KMS-11 (cell line): ENCODE results near the gene KRT74.

Source experiments
- H2AFZ ChIP-seq: fragments of 200-600 bp; sonication (generic); 2 replicates; pipeline ENCODE4 v1.6.1; 2016; ENCODE audit warnings: antibody characterized with exemption, mixed run types, low read depth
- H3K27ac ChIP-seq: fragments of 200-600 bp; sonication (generic); 2 replicates; pipeline ENCODE4 v1.6.1; 2016; ENCODE audit warnings: mild to moderate bottlenecking, mixed run types
- H3K27me3 ChIP-seq: fragments of 200-600 bp; sonication (generic); 2 replicates; pipeline ENCODE4 v1.6.1; 2017; ENCODE audit warnings: mild to moderate bottlenecking, low read depth, mixed run types, moderate library complexity; ENCODE audit not compliant: insufficient read depth
- H3K36me3 ChIP-seq: fragments of 200-600 bp; sonication (generic); 2 replicates; pipeline ENCODE4 v1.6.1; 2017; ENCODE audit warnings: mild to moderate bottlenecking, mixed run types; ENCODE audit not compliant: insufficient read depth
- H3K4me1 ChIP-seq: fragments of 200-600 bp; sonication (generic); 2 replicates; pipeline ENCODE4 v1.6.1; 2016; ENCODE audit warnings: mild to moderate bottlenecking, low read depth, mixed run types; ENCODE audit not compliant: poor library complexity, severe bottlenecking
- H3K4me2 ChIP-seq: fragments of 200-600 bp; sonication (generic); 2 replicates; pipeline ENCODE4 v1.7.0; 2016; ENCODE audit warnings: mild to moderate bottlenecking, mixed run types
- H3K4me3 ChIP-seq: fragments of 200-600 bp; sonication (generic); IDR thresholded peaks from 2 replicates; pipeline ENCODE4 v1.6.1; 2017; ENCODE audit warnings: low read depth, low read length, mixed read lengths; ENCODE audit not compliant: insufficient read depth
- H3K79me2 ChIP-seq: fragments of 200-600 bp; sonication (generic); 2 replicates; pipeline ENCODE4 v1.6.1; 2016; ENCODE audit warnings: low read depth, mixed run types; ENCODE audit not compliant: insufficient read depth
- H3K9ac ChIP-seq: fragments of 200-600 bp; sonication (generic); 2 replicates; pipeline ENCODE4 v1.6.1; 2016; ENCODE audit warnings: mild to moderate bottlenecking, mixed run types
- H4K20me1 ChIP-seq: fragments of 200-600 bp; sonication (generic); 2 replicates; pipeline ENCODE4 v1.6.1; 2016; ENCODE audit warnings: mild to moderate bottlenecking, mixed run types; ENCODE audit not compliant: insufficient read depth
- TF ChIP-seq, protein P1 (sequence below): fragments of 200-600 bp; sonication (generic); conservative IDR thresholded peaks from 2 replicates; pipeline ENCODE4 v1.6.1; 2017; ENCODE audit warnings: low read depth, mild to moderate bottlenecking, antibody characterized with exemption, low read length, moderate library complexity, mixed read lengths

The KRT74 gene

DNA sequence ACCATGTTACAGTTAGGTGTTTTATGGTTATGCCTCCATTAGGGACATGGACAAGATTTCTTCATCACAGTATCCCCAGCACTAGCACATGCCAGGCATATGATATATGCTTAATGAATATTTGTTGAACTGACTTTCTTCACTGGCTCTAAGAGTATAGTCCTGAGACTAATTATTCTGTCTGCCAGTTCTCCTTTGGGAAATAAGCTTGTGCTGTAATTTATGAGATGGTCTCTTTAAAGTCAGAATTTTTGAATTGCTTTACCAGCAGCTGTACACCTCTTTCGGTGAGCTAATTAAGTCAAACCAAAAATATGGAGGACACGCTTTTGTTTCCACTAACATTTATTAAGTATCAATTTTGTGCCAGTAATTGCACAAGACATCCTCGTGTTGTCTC lies 32.5 kb upstream of the KRT74 start:
- H3K36me3 ChIP-seq = no peaks in the 10 kb centered on the region
- H3K27ac ChIP-seq = no peak overlapping the region
- H3K79me2 ChIP-seq = no peaks in the 10 kb centered on the region
- H3K4me1 ChIP-seq = no peaks in the 10 kb centered on the region
- no peak overlapping the region for H2AFZ ChIP-seq
- no peak overlapping the region for H3K9ac ChIP-seq
- H3K4me3 ChIP-seq = no peak overlapping the region
- H3K27me3 ChIP-seq = peaks cover 13% of the 10 kb centered on the region; the same call in 1 of the 2 replicates
- TF ChIP-seq, protein P1, sequence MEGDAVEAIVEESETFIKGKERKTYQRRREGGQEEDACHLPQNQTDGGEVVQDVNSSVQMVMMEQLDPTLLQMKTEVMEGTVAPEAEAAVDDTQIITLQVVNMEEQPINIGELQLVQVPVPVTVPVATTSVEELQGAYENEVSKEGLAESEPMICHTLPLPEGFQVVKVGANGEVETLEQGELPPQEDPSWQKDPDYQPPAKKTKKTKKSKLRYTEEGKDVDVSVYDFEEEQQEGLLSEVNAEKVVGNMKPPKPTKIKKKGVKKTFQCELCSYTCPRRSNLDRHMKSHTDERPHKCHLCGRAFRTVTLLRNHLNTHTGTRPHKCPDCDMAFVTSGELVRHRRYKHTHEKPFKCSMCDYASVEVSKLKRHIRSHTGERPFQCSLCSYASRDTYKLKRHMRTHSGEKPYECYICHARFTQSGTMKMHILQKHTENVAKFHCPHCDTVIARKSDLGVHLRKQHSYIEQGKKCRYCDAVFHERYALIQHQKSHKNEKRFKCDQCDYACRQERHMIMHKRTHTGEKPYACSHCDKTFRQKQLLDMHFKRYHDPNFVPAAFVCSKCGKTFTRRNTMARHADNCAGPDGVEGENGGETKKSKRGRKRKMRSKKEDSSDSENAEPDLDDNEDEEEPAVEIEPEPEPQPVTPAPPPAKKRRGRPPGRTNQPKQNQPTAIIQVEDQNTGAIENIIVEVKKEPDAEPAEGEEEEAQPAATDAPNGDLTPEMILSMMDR = no peak
- H4K20me1 ChIP-seq = no peaks in the 10 kb centered on the region
- H3K4me2 ChIP-seq = no peak overlapping the region

DNA sequence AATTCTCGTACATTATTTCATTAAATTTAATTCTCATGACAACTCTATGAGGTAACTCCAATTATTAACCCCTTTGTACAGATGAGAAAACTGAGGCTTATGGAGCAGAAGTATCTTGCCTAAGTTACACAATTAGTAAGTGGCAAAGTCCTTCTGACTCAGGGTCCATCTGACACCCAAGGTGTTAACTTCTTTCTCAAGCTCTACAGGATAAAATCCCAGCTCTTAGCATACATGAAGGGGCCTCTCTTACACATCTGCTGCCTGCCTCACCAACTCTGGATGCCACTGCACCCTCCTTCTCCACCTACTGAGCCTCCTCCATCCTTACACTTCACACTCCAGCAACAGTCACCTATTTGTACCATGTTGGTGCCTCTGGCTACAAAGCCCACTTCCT lies 31.9 kb upstream of the KRT74 start:
- Histone ChIP-seq H3K4me3 (no peak overlapping the region), H3K79me2 (no peaks in the 10 kb centered on the region), H3K27me3 (peaks cover 13% of the 10 kb centered on the region; the same call in 1 of the 2 replicates), H3K36me3 (no peaks in the 10 kb centered on the region), H3K4me2 (no peak overlapping the region), H4K20me1 (no peaks in the 10 kb centered on the region), H2AFZ (no peak overlapping the region), H3K27ac (no peak overlapping the region), H3K9ac (no peak overlapping the region), H3K4me1 (no peaks in the 10 kb centered on the region)
- TF ChIP-seq, protein P1 = no peak

DNA sequence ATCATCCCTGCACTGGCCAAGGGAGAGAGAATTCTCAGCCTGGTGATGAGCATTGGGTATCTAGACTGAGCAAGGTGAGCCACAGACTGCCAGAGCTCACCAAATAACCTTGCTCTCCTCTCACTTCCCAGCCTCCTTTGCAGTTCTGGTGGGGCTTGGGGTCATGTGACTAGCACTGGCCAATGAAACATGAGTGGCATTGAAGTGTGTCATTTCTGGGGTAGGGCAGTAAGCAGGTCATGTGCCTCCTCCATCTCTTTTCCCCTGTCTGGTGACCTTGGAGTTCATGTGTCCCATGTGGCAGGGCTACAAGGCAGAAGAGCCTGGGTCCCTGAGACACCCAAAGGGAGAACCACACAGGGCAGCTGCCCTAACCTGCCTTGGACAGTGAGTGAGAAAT lies 31.2 kb upstream of the KRT74 start:
- TF ChIP-seq, protein P1 = no peak
- no peaks in the 10 kb centered on the region for H3K36me3 ChIP-seq
- no peak overlapping the region for H2AFZ ChIP-seq
- H3K4me3 ChIP-seq = no peak overlapping the region
- no peaks in the 10 kb centered on the region for H4K20me1 ChIP-seq
- no peaks in the 10 kb centered on the region for H3K4me1 ChIP-seq
- no peaks in the 10 kb centered on the region for H3K79me2 ChIP-seq
- H3K9ac ChIP-seq = no peak overlapping the region
- no peak overlapping the region for H3K27ac ChIP-seq
- H3K27me3 ChIP-seq = peaks cover 9% of the 10 kb centered on the region; the same call in 1 of the 2 replicates
- no peak overlapping the region for H3K4me2 ChIP-seq

DNA sequence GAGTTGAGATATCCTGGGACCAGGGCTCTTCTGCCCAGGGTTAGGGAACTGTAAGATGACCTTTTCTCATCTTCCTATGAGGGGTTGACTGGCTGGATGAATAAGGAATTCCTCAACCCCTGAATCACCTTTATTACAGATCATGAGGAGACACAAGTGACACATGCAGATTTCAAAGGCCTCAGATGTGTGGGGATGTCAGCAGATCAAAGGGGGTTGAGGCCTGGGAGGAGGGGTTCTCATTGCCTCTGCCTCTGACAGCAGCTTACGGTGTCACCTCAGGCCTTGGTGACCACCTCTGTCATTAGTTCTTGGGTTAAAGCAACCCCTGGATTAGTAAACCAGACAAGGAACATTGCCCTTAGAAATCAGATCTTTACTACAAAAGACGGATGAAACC lies 29.7 kb upstream of the KRT74 start:
- Histone ChIP-seq H3K4me2 (no peak overlapping the region), H3K79me2 (no peaks in the 10 kb centered on the region), H3K9ac (no peak overlapping the region), H3K36me3 (no peaks in the 10 kb centered on the region), H3K4me3 (no peak overlapping the region), H4K20me1 (no peaks in the 10 kb centered on the region), H3K27ac (no peak overlapping the region), H2AFZ (no peak overlapping the region), H3K27me3 (peaks cover 9% of the 10 kb centered on the region; the same call in 1 of the 2 replicates), H3K4me1 (no peaks in the 10 kb centered on the region)
- TF ChIP-seq, protein P1 = no peak
